IMR-90 (cell line): ENCODE data around the gene KCNMA1. TPM values are rescaled to one million over a fixed set of nuclear protein-coding genes. Genes with fewer than 3 reads are reported as not detected.

ENCODE experiments used
- ATAC-seq: fragments of 200-7000 bp; cut with Tn5 transposase; 2 replicates; pipeline ENCODE4 v1.9.1; 2020; ENCODE audit warnings: low read depth, mild to moderate bottlenecking, moderate library complexity
- BruUV-seq: library from RNA; stranded (reverse); fragments of 400-500 nt; replicated peaks from 2 replicates; lab custom pipeline; 2021; lab: Mats Ljungman, UMichigan
- CTCF ChIA-PET: fragments of 300-600 bp; formaldehyde crosslinking; extraction: SDS; loops from one replicate; lab custom pipeline; 2021; ENCODE audit warnings: antibody characterized with exemption; lab: Yijun Ruan, JAX
- POLR2A ChIA-PET: fragments of 300-600 bp; sonication (Branson Sonifier 250); formaldehyde crosslinking; loops from one replicate; lab custom pipeline; 2022; ENCODE audit warnings: antibody characterized with exemption; ENCODE audit not compliant: unreplicated experiment; lab: Charles Lee
- DNase-seq: peaks from one replicate; pipeline ENCODE4 v3.0.0; 2013
- H2AFZ ChIP-seq: replicated peaks from 2 replicates; pipeline ENCODE3; 2013; ENCODE audit warnings: low read length, mild to moderate bottlenecking; ENCODE audit not compliant: poor library complexity
- H2AK5ac ChIP-seq: 2 replicates; pipeline ENCODE4 v1.6.1; 2013; ENCODE audit warnings: low read depth, low read length, inconsistent platforms
- H2AK9ac ChIP-seq: replicated peaks from 2 replicates; pipeline ENCODE3; 2013; ENCODE audit warnings: mild to moderate bottlenecking, low read depth, low read length, moderate library complexity; ENCODE audit not compliant: poor library complexity
- H2BK120ac ChIP-seq: 2 replicates; pipeline ENCODE4 v1.6.1; 2013; ENCODE audit warnings: low read depth, low read length, inconsistent platforms
- H2BK15ac ChIP-seq: 3 replicates; pipeline ENCODE4 v1.6.1; 2013; ENCODE audit warnings: low read depth, low read length, inconsistent platforms
- H2BK20ac ChIP-seq: 2 replicates; pipeline ENCODE4 v1.6.1; 2013; ENCODE audit warnings: low read depth, mild to moderate bottlenecking, inconsistent platforms, low read length, moderate library complexity
- H2BK5ac ChIP-seq: 2 replicates; pipeline ENCODE4 v1.6.1; 2013; ENCODE audit warnings: mild to moderate bottlenecking, low read depth, low read length, inconsistent platforms; ENCODE audit not compliant: poor library complexity, severe bottlenecking
- H3K14ac ChIP-seq: replicated peaks from 2 replicates; pipeline ENCODE4 v1.6.1; 2013; ENCODE audit warnings: low read depth, low read length, inconsistent platforms
- H3K18ac ChIP-seq: 2 replicates; pipeline ENCODE4 v1.6.1; 2013; ENCODE audit warnings: low read depth, low read length, control low read depth
- H3K23ac ChIP-seq: 2 replicates; pipeline ENCODE4 v1.6.1; 2013; ENCODE audit warnings: low read depth, low read length, inconsistent platforms
- H3K27ac ChIP-seq: 2 replicates; pipeline ENCODE4 v1.5.1; 2013; ENCODE audit warnings: mild to moderate bottlenecking, control low read depth, low read length; ENCODE audit not compliant: insufficient read depth
- H3K27me3 ChIP-seq: 2 replicates; pipeline ENCODE4 v1.6.1; 2013; ENCODE audit warnings: low read length; ENCODE audit not compliant: control insufficient read depth, insufficient read depth
- H3K36me3 ChIP-seq: 2 replicates; pipeline ENCODE4 v1.6.1; 2013; ENCODE audit warnings: low read length, mixed read lengths; ENCODE audit not compliant: control insufficient read depth, insufficient read depth
- H3K4ac ChIP-seq: 2 replicates; pipeline ENCODE4 v1.6.1; 2013; ENCODE audit warnings: low read depth, low read length, inconsistent platforms
- H3K4me1 ChIP-seq: 2 replicates; pipeline ENCODE4 v1.6.1; 2013; ENCODE audit warnings: low read length, mixed read lengths; ENCODE audit not compliant: control insufficient read depth, insufficient read depth
- H3K4me2 ChIP-seq: 2 replicates; pipeline ENCODE4 v1.6.1; 2013; ENCODE audit warnings: low read depth, mild to moderate bottlenecking, control low read depth, low read length, moderate library complexity
- H3K4me3 ChIP-seq: 2 replicates; pipeline ENCODE4 v1.5.1; 2013; ENCODE audit warnings: low read depth, mild to moderate bottlenecking, control low read depth, low read length, moderate library complexity; ENCODE audit not compliant: insufficient read depth
- H3K56ac ChIP-seq: 2 replicates; pipeline ENCODE4 v1.6.1; 2013; ENCODE audit warnings: low read length, inconsistent platforms; ENCODE audit not compliant: insufficient read depth; ENCODE audit errors: extremely low read depth
- H3K79me1 ChIP-seq, 2 experiments: 2 replicates each; pipeline ENCODE4 v1.6.1; 2013; ENCODE audit warnings: low read length in 2 of 2, inconsistent platforms in 1 of 2, low read depth in 1 of 2
- H3K9ac ChIP-seq: 2 replicates; pipeline ENCODE4 v1.6.1; 2013; ENCODE audit warnings: low read depth, low read length, control low read depth
- H3K9me1 ChIP-seq: 2 replicates; pipeline ENCODE4 v1.6.1; 2013; ENCODE audit warnings: low read length, inconsistent platforms; ENCODE audit not compliant: insufficient read depth
- H3K9me3 ChIP-seq: 2 replicates; pipeline ENCODE4 v1.6.1; 2013; ENCODE audit warnings: low read length; ENCODE audit not compliant: control insufficient read depth, insufficient read depth
- H4K20me1 ChIP-seq: 2 replicates; pipeline ENCODE4 v1.6.1; 2013; ENCODE audit warnings: low read length, inconsistent platforms; ENCODE audit not compliant: insufficient read depth
- H4K5ac ChIP-seq: 2 replicates; pipeline ENCODE4 v1.6.1; 2013; ENCODE audit warnings: mild to moderate bottlenecking, low read depth, low read length, control low read depth
- H4K8ac ChIP-seq, 2 experiments: 2 replicates each; pipeline ENCODE4 v1.6.1; 2013; ENCODE audit warnings: low read depth in 2 of 2, low read length in 2 of 2, control low read depth in 1 of 2, inconsistent platforms in 1 of 2
- H4K91ac ChIP-seq: 2 replicates; pipeline ENCODE4 v1.6.1; 2013; ENCODE audit warnings: low read depth, low read length, inconsistent platforms; ENCODE audit not compliant: insufficient read depth
- BHLHE40 ChIP-seq: fragments of 150-350 bp; IDR thresholded peaks from 2 replicates; pipeline ENCODE4 v1.6.1; 2016; ENCODE audit warnings: mild to moderate bottlenecking, low read depth, low read length
- CEBPB ChIP-seq: IDR thresholded peaks from 2 replicates; pipeline ENCODE4 v1.6.1; 2012; ENCODE audit warnings: low read depth, low read length, improper control_type of control experiment
- CHD1 ChIP-seq: IDR thresholded peaks from 2 replicates; pipeline ENCODE4 v1.6.1; 2012; ENCODE audit warnings: low read depth, low read length, improper control_type of control experiment
- CTCF ChIP-seq: conservative IDR thresholded peaks from 2 replicates; pipeline ENCODE4 v1.5.1; 2012; ENCODE audit warnings: mild to moderate bottlenecking, low read depth, low read length, improper control_type of control experiment
- MAFK ChIP-seq: IDR thresholded peaks from 2 replicates; pipeline ENCODE4 v1.6.1; 2012; ENCODE audit warnings: low read depth, low read length, improper control_type of control experiment
- RFX5 ChIP-seq: IDR thresholded peaks from 2 replicates; pipeline ENCODE4 v1.8.0; 2012; ENCODE audit warnings: low read depth, mild to moderate bottlenecking, low read length, moderate library complexity
- SMC3 ChIP-seq: fragments of 150-350 bp; IDR thresholded peaks from 2 replicates; pipeline ENCODE4 v1.6.1; 2016; ENCODE audit warnings: low read depth, mild to moderate bottlenecking, antibody characterized with exemption, low read length, moderate library complexity
- WGBS, 2 experiments: methylation state at CpG; one replicate each; pipeline versions ENCODE4 v1.1.5 to v1.1.7; 2013; ENCODE audit warnings: missing lambda C conversion rate in 2 of 2; ENCODE audit not compliant: insufficient read length in 1 of 2; ENCODE audit errors: extremely low coverage in 2 of 2; 5-methylcytosine and 5-hydroxymethylcytosine counted together
- dilution Hi-C: fragments of 300-500 bp; cut with HindIII; formaldehyde crosslinking; loops from one replicate; pipeline ENCODE4 v1.14.3; 2018; ENCODE audit warnings: low sequenced_read_pairs; ENCODE audit not compliant: unreplicated experiment
- in situ Hi-C: fragments of 300-500 bp; cut with MboI; formaldehyde crosslinking; loops from 3 replicates; pipeline ENCODE4 v1.14.3; 2019; ENCODE audit warnings: low sequenced_read_pairs, inconsistent platforms, mixed read lengths
- intact Hi-C: fragments of 100-400 bp; cut with micrococcal nuclease; formaldehyde crosslinking; loops from 2 replicates; pipeline ENCODE4 v1.10.0; 2022
- polyA plus RNA-seq, 3 experiments: library from polyadenylated mRNA; depleted of rRNA; stranded (reverse); fragments of >200 nt; gene quantifications; 2 replicates each; pipeline ENCODE4 v1.2.3, GENCODE V29; 2012; ENCODE audit warnings: low replicate concordance in 1 of 3
- total RNA-seq: library from RNA; depleted of rRNA; stranded (reverse); fragments of >200 nt; gene quantifications from 2 replicates; pipeline ENCODE4 v1.2.3, GENCODE V29; 2012
- TF ChIP-seq, protein P1 (sequence below): fragments of 150-350 bp; IDR thresholded peaks from 2 replicates; pipeline ENCODE4 v1.6.1; 2017; ENCODE audit warnings: mild to moderate bottlenecking, antibody characterized with exemption, low read length, low read depth

Gene KCNMA1
- total and polyA plus RNA-seq, 2 of the 4 experiments (the other 2 are of a cell fraction): 25.6 to 29.6 TPM

GRCh38 chr10:77482072-77482471 lies 155.5 kb downstream of the KCNMA1 start:
- Histone ChIP-seq H2BK5ac (no peak overlapping the region), H2AK9ac (no peak overlapping the region), H3K18ac (no peak overlapping the region), H3K4ac (no peak overlapping the region), H3K4me2 (no peak overlapping the region), H2AFZ (no peak overlapping the region), H2BK20ac (no peak overlapping the region; the same call in 1 of the 2 replicates), H3K27me3 (0 out of 2 replicates have a peak, but pooled peaks cover 3% of the 10 kb centered on the region), H3K56ac (no peak overlapping the region), H3K23ac (no peak overlapping the region), H4K8ac (no peak overlapping the region), H3K4me3 (no peak overlapping the region), H3K36me3 (no peaks in the 10 kb centered on the region), H4K20me1 (no peaks in the 10 kb centered on the region), H4K5ac (no peak overlapping the region), H3K79me1 (peaks cover 0 to 11% of the 10 kb centered on the region in 2 experiments; a peak in 1 of 4 replicates), H3K27ac (no peak overlapping the region), H3K14ac (no peak overlapping the region), H3K9ac (no peak overlapping the region), H3K4me1 (peaks cover 9% of the 10 kb centered on the region), H3K9me3 (no peaks in the 10 kb centered on the region; the same call in 1 of the 2 replicates), H2BK120ac (no peak overlapping the region), H3K9me1 (peaks cover 20% of the 10 kb centered on the region), H4K91ac (no peak overlapping the region), H2BK15ac (no peak overlapping the region), H2AK5ac (no peak overlapping the region)
- CTCF ChIA-PET: no interaction called here
- TF ChIP-seq, protein P1, sequence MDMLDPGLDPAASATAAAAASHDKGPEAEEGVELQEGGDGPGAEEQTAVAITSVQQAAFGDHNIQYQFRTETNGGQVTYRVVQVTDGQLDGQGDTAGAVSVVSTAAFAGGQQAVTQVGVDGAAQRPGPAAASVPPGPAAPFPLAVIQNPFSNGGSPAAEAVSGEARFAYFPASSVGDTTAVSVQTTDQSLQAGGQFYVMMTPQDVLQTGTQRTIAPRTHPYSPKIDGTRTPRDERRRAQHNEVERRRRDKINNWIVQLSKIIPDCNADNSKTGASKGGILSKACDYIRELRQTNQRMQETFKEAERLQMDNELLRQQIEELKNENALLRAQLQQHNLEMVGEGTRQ: no peak
- TF ChIP-seq MAFK: no peak
- TF ChIP-seq CHD1: no peak
- TF ChIP-seq CTCF: no peak
- no peak for TF ChIP-seq SMC3
- TF ChIP-seq BHLHE40: no peak
- no peak for TF ChIP-seq RFX5
- TF ChIP-seq CEBPB: no peak
- in situ Hi-C loops: no loop called here
- BruUV-seq: no TSS peak
- DNase-seq (no peak), ATAC-seq (no peak)
- POLR2A ChIA-PET: no interaction called here
- intact Hi-C loops: no loop called here
- whole genome bisulfite sequencing, 2 experiments: 80% methylated on average over 1 of the region's 2 CpGs; no CpG with 5 or more reads in 1 of the 2 experiments
- dilution Hi-C loops: no loop called here
